MM.1S (cell line): ENCODE measurements around the gene PPP4C.
A peak's percentile ranks its signal among the peaks of the same experiment; 100 is the strongest.

Experiments
- DNase-seq: peaks from one replicate; pipeline ENCODE4 v3.0.0-alpha.2; 2015
- H2AFZ ChIP-seq: fragments of 300-600 bp; sonication (generic); 2 replicates; pipeline ENCODE4 v1.6.0; 2016; ENCODE audit warnings: antibody characterized with exemption, low read length
- H3F3A ChIP-seq: fragments of 300-600 bp; sonication (generic); 2 replicates; pipeline ENCODE4 v1.6.1; 2016; ENCODE audit warnings: mild to moderate bottlenecking, antibody characterized with exemption, low read length, moderate library complexity, mixed read lengths; ENCODE audit not compliant: insufficient read depth
- H3K27ac ChIP-seq: fragments of 300-600 bp; sonication (generic); 2 replicates; pipeline ENCODE4 v1.5.1; 2016; ENCODE audit warnings: mild to moderate bottlenecking, low read length
- H3K27me3 ChIP-seq: fragments of 300-600 bp; sonication (generic); replicated peaks from 2 replicates; pipeline ENCODE4 v1.6.0; 2016; ENCODE audit warnings: low read length; ENCODE audit not compliant: insufficient read depth
- H3K36me3 ChIP-seq: fragments of 300-600 bp; sonication (generic); replicated peaks from 2 replicates; pipeline ENCODE4 v1.6.1; 2016; ENCODE audit warnings: mild to moderate bottlenecking, low read length, mixed read lengths; ENCODE audit not compliant: insufficient read depth
- H3K4me1 ChIP-seq: fragments of 300-600 bp; sonication (generic); 2 replicates; pipeline ENCODE4 v1.6.1; 2016; ENCODE audit warnings: low read length, mixed read lengths
- H3K4me2 ChIP-seq: fragments of 300-600 bp; sonication (generic); 2 replicates; pipeline ENCODE4 v1.6.0; 2016; ENCODE audit warnings: low read depth, low read length
- H3K4me3 ChIP-seq: fragments of 300-600 bp; sonication (generic); 2 replicates; pipeline ENCODE4 v1.5.1; 2016; ENCODE audit warnings: low read length, mixed read lengths
- H3K79me2 ChIP-seq: fragments of 300-600 bp; sonication (generic); 2 replicates; pipeline ENCODE4 v1.6.1; 2016; ENCODE audit warnings: mixed run types, low read length, mixed read lengths
- H3K9ac ChIP-seq: fragments of 300-600 bp; sonication (generic); 2 replicates; pipeline ENCODE4 v1.6.1; 2016; ENCODE audit warnings: low read length, mixed read lengths
- H3K9me2 ChIP-seq: fragments of 300-600 bp; sonication (generic); replicated peaks from 2 replicates; pipeline ENCODE4 v1.6.1; 2016; ENCODE audit warnings: mild to moderate bottlenecking, low read length, mixed read lengths; ENCODE audit not compliant: insufficient read depth
- H3K9me3 ChIP-seq: fragments of 300-600 bp; sonication (generic); replicated peaks from 2 replicates; pipeline ENCODE4 v1.6.1; 2016; ENCODE audit warnings: mild to moderate bottlenecking, low read length, mixed read lengths; ENCODE audit not compliant: insufficient read depth
- H4K20me1 ChIP-seq: fragments of 300-600 bp; sonication (generic); 2 replicates; pipeline ENCODE4 v1.6.1; 2016; ENCODE audit warnings: mild to moderate bottlenecking, low read length, moderate library complexity, mixed read lengths; ENCODE audit not compliant: insufficient read depth
- CTCF ChIP-seq: fragments of 300-600 bp; sonication (generic); IDR thresholded peaks from 2 replicates; pipeline ENCODE4 v1.5.1; 2016; ENCODE audit warnings: antibody characterized with exemption, low read length, mixed read lengths
- EZH2 ChIP-seq: fragments of 300-600 bp; sonication (generic); optimal IDR thresholded peaks from 2 replicates; pipeline ENCODE3; 2017; ENCODE audit warnings: low read depth, mild to moderate bottlenecking, antibody characterized with exemption, low read length, mixed read lengths
- EZH2phosphoT487 ChIP-seq: fragments of 300-600 bp; sonication (generic); IDR thresholded peaks from 2 replicates; pipeline ENCODE4 v1.6.1; 2018; ENCODE audit warnings: antibody characterized with exemption, low read length

Gene PPP4C

GRCh38 chr16:30088832-30089624, 13.2 kb downstream of the PPP4C start:
- H2AFZ ChIP-seq, result no peak overlapping the region
- H4K20me1 ChIP-seq, result no peaks in the 10 kb centered on the region
- no peaks in the 10 kb centered on the region for H3K9me3 ChIP-seq
- H3K4me3 ChIP-seq, result no peak overlapping the region
- H3K79me2 ChIP-seq, result peaks cover 4% of the 10 kb centered on the region
- no peaks in the 10 kb centered on the region for H3K36me3 ChIP-seq
- H3K9ac ChIP-seq, result no peak overlapping the region
- no peak overlapping the region for H3K27ac ChIP-seq
- H3K9me2 ChIP-seq, result no peaks in the 10 kb centered on the region
- peaks cover 19% of the 10 kb centered on the region for H3F3A ChIP-seq
- TF ChIP-seq CTCF (no peak), EZH2 (no peak), EZH2phosphoT487 (no peak)
- DNase-seq, result no peak
- peaks cover 12% of the 10 kb centered on the region for H3K4me1 ChIP-seq
- no peak overlapping the region for H3K4me2 ChIP-seq
- H3K27me3 ChIP-seq, result no peaks in the 10 kb centered on the region

GRCh38 chr16:30090610-30091331, 15.0 kb downstream of the PPP4C start:
- Histone ChIP-seq H3K79me2 (peaks cover 21% of the 10 kb centered on the region), H3F3A (peaks cover 22% of the 10 kb centered on the region), H3K27ac (no peak overlapping the region), H4K20me1 (no peaks in the 10 kb centered on the region), H3K4me3 (peak overlapping the region; percentile 66; the same call in 1 of the 2 replicates), H3K9me3 (no peaks in the 10 kb centered on the region), H2AFZ (no peak overlapping the region; the same call in 1 of the 2 replicates), H3K4me2 (peak overlapping the region; percentile 95), H3K9ac (no peak overlapping the region), H3K27me3 (no peaks in the 10 kb centered on the region), H3K9me2 (no peaks in the 10 kb centered on the region), H3K36me3 (no peaks in the 10 kb centered on the region), H3K4me1 (peaks cover 21% of the 10 kb centered on the region)
- TF ChIP-seq CTCF, result no peak
- no peak for TF ChIP-seq EZH2phosphoT487
- no peak for TF ChIP-seq EZH2
- DNase-seq, result no peak

- Histone ChIP-seq H3K27ac (peak within 1 kb of the TSS; percentile 71), H3K4me1 (peaks cover 24% of the 10 kb centered on the region), H3K9me3 (no peaks in the 10 kb centered on the region), H3K4me3 (peak within 1 kb of the TSS; percentile 75), H3K9me2 (no peaks in the 10 kb centered on the region), H3K9ac (peak within 1 kb of the TSS; percentile 67), H3K36me3 (no peaks in the 10 kb centered on the region), H3K4me2 (peak within 1 kb of the TSS; percentile 95), H3F3A (peaks cover 22% of the 10 kb centered on the region), H3K79me2 (peaks cover 21% of the 10 kb centered on the region), H2AFZ (peak within 1 kb of the TSS; percentile 98), H4K20me1 (no peaks in the 10 kb centered on the region), H3K27me3 (no peaks in the 10 kb centered on the region)
- peak; percentile 96 for DNase-seq
- no peak for TF ChIP-seq EZH2
- no peak for TF ChIP-seq EZH2phosphoT487
- peak; percentile 73 for TF ChIP-seq CTCF
Measured at GRCh38 chr16:30091474-30092372, 15.9 kb downstream of the PPP4C start, which contains the start of gene TBX6. Gene TBX6 (minus strand): TSS chr16:30091924. CDS start chr16:30091193, 731 bp downstream.
